ENCODE results near the gene GAD1.

The GAD1 gene

DNA sequence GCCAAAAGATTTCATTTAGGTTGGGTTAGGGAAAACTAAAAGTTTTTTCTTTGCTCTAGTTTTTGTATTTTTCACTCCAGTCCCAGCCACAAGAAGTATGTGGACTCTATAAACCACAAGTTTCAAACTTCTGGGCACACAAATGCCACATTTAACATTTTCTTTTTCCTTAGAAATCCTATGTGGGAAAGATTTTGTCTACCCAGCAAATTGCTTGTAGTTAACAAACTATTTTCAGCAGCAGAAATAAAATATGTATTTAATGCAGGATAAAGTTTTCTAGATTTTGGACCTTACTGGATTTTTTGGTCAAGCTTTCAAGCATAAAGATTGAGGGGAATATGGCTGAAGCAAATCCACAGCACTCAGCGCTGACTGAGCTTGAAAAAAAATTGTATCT, 37.4 kb upstream of the GAD1 start:
- TF ChIP-seq GABPA (IDR thresholded peaks at IDR 0.05; ENCODE audit: low read depth) (no peak), SPI1 (IDR thresholded peaks at IDR 0.05; ENCODE audit: borderline replicate concordance, low read depth) (no peak), POLR2AphosphoS5 (IDR thresholded peaks at IDR 0.05; ENCODE audit: low read depth) (no peak)
- TF ChIP-seq, protein P1, sequence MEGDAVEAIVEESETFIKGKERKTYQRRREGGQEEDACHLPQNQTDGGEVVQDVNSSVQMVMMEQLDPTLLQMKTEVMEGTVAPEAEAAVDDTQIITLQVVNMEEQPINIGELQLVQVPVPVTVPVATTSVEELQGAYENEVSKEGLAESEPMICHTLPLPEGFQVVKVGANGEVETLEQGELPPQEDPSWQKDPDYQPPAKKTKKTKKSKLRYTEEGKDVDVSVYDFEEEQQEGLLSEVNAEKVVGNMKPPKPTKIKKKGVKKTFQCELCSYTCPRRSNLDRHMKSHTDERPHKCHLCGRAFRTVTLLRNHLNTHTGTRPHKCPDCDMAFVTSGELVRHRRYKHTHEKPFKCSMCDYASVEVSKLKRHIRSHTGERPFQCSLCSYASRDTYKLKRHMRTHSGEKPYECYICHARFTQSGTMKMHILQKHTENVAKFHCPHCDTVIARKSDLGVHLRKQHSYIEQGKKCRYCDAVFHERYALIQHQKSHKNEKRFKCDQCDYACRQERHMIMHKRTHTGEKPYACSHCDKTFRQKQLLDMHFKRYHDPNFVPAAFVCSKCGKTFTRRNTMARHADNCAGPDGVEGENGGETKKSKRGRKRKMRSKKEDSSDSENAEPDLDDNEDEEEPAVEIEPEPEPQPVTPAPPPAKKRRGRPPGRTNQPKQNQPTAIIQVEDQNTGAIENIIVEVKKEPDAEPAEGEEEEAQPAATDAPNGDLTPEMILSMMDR (IDR thresholded peaks at IDR 0.05; ENCODE audit: insufficient read depth, low read length) = no peak
- TF ChIP-seq, protein P2, sequence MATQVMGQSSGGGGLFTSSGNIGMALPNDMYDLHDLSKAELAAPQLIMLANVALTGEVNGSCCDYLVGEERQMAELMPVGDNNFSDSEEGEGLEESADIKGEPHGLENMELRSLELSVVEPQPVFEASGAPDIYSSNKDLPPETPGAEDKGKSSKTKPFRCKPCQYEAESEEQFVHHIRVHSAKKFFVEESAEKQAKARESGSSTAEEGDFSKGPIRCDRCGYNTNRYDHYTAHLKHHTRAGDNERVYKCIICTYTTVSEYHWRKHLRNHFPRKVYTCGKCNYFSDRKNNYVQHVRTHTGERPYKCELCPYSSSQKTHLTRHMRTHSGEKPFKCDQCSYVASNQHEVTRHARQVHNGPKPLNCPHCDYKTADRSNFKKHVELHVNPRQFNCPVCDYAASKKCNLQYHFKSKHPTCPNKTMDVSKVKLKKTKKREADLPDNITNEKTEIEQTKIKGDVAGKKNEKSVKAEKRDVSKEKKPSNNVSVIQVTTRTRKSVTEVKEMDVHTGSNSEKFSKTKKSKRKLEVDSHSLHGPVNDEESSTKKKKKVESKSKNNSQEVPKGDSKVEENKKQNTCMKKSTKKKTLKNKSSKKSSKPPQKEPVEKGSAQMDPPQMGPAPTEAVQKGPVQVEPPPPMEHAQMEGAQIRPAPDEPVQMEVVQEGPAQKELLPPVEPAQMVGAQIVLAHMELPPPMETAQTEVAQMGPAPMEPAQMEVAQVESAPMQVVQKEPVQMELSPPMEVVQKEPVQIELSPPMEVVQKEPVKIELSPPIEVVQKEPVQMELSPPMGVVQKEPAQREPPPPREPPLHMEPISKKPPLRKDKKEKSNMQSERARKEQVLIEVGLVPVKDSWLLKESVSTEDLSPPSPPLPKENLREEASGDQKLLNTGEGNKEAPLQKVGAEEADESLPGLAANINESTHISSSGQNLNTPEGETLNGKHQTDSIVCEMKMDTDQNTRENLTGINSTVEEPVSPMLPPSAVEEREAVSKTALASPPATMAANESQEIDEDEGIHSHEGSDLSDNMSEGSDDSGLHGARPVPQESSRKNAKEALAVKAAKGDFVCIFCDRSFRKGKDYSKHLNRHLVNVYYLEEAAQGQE (IDR thresholded peaks at IDR 0.05; ENCODE audit: insufficient replicate concordance, low read depth) = no peak
- H3K4me3 ChIP-seq (replicated peaks; ENCODE audit: insufficient read depth, low read length) = no peak overlapping the region
- no peak overlapping the region for H3K27ac ChIP-seq (replicated peaks)
- DNase-seq (ENCODE audit: low read depth in 1 of 2, low spot score in 1 of 2) = no peak
- peaks cover 24% of the 10 kb centered on the region for H3K27me3 ChIP-seq (ENCODE audit: insufficient read depth, poor library complexity, severe bottlenecking)

DNA sequence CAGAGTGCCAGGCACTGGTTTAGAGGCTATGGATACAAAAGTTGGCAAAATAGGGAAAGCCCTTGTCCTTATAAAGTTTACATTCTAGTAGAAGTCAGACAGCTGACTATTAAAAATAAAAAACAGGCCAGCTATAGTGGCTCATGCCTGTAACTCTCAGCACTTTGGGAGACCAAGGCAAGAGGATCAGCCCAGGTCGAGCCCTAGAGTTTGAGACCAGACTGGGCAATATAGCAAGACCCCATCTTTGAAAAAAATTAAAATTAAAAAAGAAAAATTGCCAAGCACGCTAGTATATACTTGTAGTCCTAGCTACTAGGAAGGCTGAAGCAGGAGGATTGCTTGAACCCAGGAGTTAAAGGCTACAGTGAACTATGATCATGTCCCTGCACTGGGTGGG, 34.0 kb upstream of the GAD1 start:
- no peak for DNase-seq (ENCODE audit: low read depth in 1 of 2, low spot score in 1 of 2)
- no peak overlapping the region for H3K4me3 ChIP-seq (replicated peaks; ENCODE audit: insufficient read depth, low read length)
- no peak overlapping the region for H3K27ac ChIP-seq (replicated peaks)
- peaks cover 21% of the 10 kb centered on the region for H3K27me3 ChIP-seq (ENCODE audit: insufficient read depth, poor library complexity, severe bottlenecking)
- TF ChIP-seq SPI1 (IDR thresholded peaks at IDR 0.05; ENCODE audit: borderline replicate concordance, low read depth) (no peak), GABPA (IDR thresholded peaks at IDR 0.05; ENCODE audit: low read depth) (no peak), POLR2AphosphoS5 (IDR thresholded peaks at IDR 0.05; ENCODE audit: low read depth) (no peak)
- TF ChIP-seq, protein P1 (IDR thresholded peaks at IDR 0.05; ENCODE audit: insufficient read depth, low read length) = no peak
- TF ChIP-seq, protein P2 (IDR thresholded peaks at IDR 0.05; ENCODE audit: insufficient replicate concordance, low read depth) = no peak

DNA sequence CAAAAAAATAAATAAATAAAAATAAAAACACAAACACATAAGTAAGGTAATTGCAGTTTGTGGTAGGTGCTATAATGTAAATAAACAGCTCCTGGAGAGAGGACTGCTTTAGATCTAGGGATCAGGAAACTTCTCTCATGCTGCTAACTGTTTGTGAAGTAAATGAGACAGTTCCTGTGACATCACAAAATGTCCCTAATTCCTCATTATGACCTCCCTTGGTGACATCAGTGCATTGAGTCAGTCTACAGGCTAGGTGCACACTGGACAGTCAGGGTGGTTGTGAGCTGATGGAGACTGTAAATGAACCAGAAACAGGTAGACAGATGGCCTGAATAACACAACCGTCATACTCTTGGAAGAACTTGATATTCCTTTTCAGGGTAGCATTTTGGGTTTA, 33.1 kb upstream of the GAD1 start:
- no peak for DNase-seq (ENCODE audit: low read depth in 1 of 2, low spot score in 1 of 2)
- TF ChIP-seq, protein P1 (IDR thresholded peaks at IDR 0.05; ENCODE audit: insufficient read depth, low read length) = no peak
- TF ChIP-seq, protein P2 (IDR thresholded peaks at IDR 0.05; ENCODE audit: insufficient replicate concordance, low read depth) = no peak
- TF ChIP-seq POLR2AphosphoS5 (IDR thresholded peaks at IDR 0.05; ENCODE audit: low read depth) = no peak
- TF ChIP-seq SPI1 (IDR thresholded peaks at IDR 0.05; ENCODE audit: borderline replicate concordance, low read depth) = no peak
- no peak for TF ChIP-seq GABPA (IDR thresholded peaks at IDR 0.05; ENCODE audit: low read depth)
- Histone ChIP-seq H3K27me3 (ENCODE audit: insufficient read depth, poor library complexity, severe bottlenecking) (peaks cover 19% of the 10 kb centered on the region), H3K27ac (replicated peaks) (no peak overlapping the region), H3K4me3 (replicated peaks; ENCODE audit: insufficient read depth, low read length) (no peak overlapping the region)

Data from HL-60 (cell line).